8988T (cell line): ENCODE data around the gene HMGN2.

Experiments
- DNase-seq: peaks from one replicate; pipeline ENCODE4 v3.0.0; 2011

HMGN2 gene

DNA sequence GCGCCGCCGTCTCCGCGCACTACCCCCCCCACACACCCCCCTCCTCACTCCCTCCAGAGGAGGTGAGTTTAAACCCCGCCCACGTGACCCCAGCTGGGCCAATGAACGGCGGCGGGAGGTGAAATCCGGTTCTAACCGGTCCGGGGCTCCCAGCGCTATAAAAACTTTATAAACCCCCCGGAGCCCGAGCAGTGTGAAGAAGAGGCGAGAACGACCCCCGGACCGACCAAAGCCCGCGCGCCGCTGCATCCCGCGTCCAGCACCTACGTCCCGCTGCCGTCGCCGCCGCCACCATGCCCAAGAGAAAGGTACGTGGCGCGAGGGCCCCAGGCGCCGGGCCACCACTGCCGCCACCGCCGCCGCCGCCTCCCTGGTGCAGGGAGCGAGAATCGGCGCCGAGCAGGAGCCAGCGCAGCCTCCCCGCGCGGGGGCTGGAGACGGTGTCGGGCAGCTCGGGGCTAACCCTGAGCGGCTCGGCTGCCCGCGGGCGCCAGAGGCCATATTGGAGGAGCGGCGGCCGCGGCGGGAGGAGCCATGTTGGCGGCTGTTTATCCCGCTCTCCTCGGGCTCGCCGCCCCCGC is at the start of gene HMGN2:
HMGN2 (plus strand) TSS at position 121 of the 581 bp plus-strand sequence; CDS start at position 294, 173 bp downstream.
- peak; percentile 71 for DNase-seq

DNA sequence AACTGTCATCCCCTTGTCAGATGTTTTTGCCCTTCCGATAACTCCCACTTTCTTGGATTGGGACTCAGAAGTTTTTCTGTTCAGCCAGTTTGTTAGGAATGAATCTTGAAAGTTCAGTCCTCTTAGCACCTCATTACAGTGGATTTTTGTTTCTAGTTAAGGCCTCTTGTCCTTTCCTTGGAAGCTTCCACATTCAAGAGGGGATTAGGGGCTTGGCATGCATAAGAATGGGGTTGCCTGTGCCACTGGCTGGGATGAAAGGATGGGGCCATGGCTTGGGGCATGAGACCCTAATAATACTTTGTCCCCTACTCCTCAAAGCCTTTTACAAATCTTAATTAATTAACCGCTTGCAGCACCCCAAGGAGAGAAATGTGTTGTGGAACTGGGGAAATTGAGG is 42.5 kb upstream of the HMGN2 start:
- no peak for DNase-seq

DNA sequence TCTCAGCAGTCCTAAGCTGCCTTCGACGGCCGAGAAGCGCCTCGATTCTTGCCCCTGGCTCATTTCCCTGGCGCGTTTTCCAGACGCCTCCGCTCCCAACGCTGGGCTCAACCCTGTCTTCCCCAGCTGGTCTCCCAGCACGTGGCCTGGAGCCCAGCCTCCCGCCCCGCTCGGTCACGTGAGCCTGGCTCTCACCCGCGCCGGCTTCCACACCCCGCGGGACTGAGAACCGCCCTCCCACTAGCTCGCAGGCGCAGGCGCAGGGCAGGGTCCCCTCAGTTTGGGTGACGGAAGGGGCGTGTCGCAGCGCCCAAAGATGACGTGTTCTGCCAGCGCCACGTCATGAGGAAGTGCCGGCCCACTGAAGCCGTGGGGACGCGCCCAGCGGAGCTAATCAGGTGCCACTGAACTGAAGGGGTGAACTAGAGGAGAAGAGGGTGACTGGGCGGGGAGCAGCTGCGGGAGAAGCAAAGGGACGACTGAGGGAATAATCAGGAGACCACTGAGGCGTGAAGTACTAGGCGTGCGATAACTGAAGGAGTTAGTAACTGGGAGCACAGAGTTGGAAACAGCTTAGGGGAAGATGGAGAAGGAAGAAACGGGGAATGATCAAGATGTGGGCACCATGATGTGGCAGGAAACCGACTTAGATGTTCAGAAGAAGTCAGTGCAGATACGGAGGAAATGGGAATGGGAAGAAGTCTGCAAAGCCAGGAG is 40.1 kb upstream of the HMGN2 start, which contains the start of gene DHDDS:
DHDDS (plus strand) TSS at position 343 of the 717 bp plus-strand sequence. CDS start 625 bp downstream, outside the sequence.
- peak; percentile 71 for DNase-seq

DNA sequence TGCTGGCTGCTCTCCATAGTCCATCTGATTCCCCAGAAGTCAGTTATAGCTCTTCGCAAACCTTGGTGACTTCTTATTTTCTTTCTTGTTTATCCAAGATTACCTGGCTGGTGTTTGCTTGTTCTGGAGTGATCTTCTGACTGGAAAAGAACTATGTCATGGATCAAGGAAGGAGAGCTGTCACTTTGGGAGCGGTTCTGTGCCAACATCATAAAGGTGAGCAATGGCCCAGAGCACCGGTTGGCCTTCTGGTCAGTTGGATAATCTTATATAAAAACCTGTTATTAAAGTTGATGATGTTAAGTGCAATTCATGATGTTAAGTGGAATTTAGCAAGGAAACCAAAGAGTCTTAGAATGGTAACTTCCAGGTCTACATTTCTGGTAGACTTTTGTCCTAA is 39.4 kb upstream of the HMGN2 start:
- DNase-seq: no peak

DNA sequence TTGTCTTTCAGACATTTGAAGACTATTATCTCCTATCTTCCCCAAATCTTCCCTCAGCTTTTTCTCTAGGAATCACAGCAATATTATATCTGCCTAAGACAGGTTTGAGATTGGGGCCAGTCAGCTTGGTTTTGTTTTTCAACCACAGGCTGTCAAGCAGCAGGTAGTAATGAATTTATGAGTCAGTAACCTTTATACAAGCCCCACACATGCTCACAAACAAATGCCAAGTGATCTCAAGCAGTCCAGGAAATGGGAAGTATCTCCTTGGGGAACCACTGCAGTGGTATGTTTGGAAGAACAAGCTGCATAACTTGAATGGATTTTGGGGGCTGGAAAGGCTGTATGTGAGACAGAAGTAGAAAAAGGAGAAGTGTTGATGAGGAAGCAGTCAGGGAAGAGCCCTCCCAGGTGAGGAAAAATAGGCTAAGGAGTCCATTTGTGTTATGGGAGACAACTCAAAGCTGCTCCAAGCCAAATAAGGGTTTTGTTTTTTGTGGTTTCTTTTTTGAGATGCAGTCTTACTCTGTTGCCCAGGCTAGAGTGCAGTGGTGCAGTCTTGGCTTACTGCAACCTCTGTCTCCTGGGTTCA is 38.0 kb upstream of the HMGN2 start:
- no peak for DNase-seq

DNA sequence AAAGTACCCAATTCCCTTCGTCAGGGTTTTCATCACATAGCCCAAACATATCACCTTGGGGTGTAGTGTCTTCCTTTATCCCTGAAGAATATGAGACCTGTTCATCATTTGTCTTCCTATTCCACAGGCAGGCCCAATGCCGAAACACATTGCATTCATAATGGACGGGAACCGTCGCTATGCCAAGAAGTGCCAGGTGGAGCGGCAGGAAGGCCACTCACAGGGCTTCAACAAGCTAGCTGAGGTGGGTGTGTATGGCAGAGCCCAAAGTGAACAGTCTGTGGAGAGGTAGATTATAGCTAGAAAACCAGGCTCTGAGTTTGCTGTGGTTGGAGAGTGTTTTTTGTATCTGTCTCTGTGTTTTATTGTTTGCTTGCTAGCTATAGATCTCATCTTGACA is 34.2 kb upstream of the HMGN2 start:
- no peak for DNase-seq

DNA sequence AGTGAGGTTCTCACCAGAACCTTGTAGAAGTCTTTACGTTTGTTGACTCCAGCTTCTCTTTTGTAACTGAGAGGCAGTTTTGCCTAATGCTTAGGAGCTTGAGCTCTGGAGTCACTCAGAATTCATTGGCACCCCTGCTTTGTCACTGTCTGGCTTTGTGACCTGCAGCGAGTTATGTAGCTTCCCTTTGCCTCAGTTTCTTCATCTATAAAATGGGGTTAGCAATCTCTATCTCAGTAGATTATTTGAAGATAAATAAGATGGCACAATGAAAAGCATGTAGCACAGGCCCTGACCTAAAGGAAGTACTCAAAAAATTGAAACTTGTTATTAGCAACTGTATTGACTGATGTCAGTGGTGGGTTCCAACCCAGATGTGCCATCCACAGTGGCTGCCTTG is 32.0 kb upstream of the HMGN2 start:
- no peak for DNase-seq

DNA sequence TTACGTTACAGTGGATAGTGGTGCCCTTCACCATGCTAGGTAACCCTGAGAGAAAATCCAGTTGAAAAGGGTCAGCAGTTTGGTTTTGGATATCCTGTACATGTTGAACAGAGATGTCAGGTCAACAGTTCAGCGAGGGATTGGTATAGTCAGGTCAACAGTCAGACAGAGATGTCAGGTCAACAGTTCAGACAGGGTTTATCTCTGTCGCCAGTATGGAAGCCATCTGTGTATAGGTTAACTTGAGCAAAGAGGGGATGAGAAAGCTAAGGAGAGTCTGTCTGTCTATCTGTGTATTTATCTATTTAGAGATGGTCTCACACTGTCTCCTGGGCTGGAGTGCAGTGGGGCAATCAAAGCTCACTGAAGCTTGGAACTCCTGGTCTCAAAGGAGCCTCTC is 22.4 kb upstream of the HMGN2 start:
- no peak for DNase-seq

DNA sequence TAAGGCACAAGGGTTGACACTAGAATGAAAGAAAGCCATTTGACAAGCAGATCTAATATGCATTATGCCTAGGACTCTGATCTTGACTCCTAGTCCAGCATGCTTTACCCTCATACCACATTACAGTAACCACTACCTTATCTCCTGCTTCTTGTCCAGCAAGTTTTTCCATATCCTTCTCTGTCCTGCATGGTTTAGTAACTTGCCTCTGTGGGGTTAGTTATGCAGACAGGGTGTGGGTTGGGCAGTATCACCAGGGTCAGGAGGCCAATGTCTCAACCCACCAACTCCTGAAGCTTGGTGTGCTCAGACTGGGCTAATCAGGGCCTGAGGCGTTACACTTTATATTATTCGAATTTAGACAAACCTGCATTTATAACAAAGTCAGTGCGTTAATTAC is 21.3 kb upstream of the HMGN2 start:
- no peak for DNase-seq

DNA sequence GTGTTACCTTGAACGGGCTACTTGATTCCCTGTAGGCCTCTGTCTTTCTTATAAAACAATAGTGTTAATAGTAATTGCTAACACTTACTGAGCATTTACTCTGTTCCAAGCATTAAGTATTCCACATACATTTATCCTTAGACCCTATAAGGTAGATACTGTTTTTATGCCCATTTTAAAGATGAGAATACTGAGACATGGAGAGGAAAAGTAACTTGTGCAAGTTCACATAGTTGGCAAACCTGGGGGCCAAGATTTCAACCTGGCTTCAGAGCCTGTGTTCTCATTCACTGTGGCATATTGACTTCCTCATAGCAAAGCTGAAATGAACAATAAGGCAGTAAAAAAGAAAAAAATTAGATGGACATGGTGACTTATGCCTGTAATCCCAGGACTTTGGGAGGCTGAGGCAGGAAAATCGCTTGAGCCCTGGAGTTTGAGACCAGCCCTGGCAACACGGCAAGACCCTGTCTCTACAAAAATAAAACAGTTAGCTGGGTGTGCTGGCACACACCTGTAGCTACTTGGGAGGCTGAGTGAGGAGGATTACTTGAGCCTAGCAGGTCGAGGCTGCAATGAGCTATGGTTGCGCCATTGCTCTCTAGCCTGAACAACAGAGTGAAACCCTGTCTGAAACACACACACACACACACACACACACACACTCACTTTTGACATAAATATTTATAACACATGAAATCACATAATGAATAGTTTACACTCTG is 19.6 kb upstream of the HMGN2 start:
- DNase-seq: no peak

DNA sequence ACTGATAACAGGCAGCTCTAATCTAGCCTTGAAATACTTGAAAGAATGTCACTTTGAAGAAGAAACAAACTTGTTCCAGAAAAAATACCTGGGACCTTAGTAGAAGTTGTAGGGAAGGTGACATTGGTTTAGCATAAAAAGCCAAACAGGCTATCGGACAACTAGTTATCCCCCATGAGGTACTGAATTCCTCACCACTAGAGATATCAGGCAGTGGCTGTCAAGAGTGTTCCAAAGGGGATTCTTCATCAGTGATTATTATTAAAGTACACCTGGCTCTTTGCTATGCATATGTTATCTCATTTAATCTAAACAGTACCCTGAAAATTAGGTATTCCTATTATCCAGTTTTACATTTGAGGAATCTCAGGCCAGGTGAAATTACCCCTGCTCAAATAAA is 13.1 kb upstream of the HMGN2 start:
- no peak for DNase-seq

DNA sequence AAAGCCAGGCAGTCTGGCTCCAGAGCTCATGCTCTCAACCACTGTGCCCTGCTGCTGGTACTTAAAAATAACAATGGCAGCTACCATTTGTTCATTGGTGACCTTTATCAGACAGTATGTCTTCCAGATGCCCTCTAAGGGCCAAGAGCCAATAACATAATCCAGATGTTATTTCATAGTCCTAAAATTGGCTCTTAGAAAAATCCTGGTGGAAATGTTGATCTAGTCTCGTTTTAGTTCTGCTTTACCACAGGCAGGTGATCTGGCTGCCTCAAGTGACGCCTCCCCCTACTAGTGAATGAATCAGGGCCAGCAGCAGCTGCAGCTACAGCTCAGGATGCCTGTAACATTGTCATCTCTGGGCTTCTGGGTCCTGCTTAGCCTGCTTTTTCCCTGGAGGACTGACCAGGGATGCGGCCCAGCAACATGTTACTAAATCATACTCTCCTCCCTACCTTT is 12.6 kb upstream of the HMGN2 start:
- DNase-seq: no peak

DNA sequence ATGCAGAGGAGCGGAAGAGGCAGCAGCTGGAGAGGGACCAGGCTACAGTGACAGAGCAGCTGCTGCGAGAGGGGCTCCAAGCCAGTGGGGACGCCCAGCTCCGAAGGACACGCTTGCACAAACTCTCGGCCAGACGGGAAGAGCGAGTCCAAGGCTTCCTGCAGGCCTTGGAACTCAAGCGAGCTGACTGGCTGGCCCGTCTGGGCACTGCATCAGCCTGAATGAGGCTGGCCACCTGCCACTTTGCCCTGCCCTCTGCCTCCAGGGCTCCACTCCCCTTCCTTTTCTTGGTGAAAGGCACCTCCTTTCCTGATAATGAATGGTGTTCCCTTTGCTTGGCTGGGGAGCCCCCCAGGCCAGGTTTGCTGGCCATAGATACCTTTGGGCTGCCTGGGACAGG is 3.3 kb upstream of the HMGN2 start:
- no peak for DNase-seq

DNA sequence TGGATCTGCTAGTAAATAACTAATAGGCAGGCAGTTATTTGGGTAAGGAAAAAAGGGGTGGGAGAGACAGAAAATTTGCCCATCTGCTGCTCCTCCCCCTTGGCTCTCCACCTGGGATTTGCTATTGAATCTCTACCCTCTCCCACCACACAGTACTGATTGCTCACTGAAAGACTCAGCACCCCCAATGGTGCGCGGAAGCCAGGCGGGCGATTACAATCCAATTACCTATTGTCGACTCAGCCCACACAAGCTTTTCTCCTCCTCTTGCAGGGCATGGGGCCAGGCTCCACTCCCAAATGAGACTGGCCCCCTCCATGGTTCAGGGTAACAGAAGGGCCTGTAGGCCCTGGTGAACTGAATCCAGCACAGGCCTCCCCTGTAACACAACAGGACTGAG is 2.7 kb upstream of the HMGN2 start:
- no peak for DNase-seq

DNA sequence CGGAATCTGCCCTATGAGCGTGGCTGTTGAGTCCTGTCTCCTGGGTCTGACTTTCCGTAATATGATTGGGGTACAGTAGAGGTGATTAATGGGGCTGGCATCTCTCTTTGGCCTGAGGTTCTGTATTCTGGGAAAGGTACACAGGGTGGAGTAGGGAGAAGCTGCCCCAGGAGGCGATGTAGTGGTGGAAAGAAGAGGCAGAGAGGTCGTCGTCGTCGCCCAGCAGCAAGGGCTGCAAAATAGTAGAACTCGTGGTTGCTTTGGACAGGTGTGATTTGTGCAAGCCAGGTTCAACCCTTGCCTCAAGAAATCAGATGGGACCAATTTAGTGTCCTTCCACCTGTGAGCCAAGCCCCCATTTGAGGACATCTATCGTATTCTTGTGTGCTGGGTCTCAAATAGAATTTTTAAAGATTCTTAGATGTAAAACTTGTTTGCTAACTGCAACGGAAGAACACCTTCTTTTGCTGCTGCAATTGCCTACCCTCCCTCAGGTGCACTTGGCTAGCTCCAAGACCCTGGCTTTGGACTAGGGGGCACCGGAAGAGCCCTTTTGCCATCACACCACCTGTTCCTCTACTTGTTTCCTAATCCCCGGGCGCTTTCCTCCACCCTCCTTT is 1.3 kb upstream of the HMGN2 start:
- DNase-seq: no peak

DNA sequence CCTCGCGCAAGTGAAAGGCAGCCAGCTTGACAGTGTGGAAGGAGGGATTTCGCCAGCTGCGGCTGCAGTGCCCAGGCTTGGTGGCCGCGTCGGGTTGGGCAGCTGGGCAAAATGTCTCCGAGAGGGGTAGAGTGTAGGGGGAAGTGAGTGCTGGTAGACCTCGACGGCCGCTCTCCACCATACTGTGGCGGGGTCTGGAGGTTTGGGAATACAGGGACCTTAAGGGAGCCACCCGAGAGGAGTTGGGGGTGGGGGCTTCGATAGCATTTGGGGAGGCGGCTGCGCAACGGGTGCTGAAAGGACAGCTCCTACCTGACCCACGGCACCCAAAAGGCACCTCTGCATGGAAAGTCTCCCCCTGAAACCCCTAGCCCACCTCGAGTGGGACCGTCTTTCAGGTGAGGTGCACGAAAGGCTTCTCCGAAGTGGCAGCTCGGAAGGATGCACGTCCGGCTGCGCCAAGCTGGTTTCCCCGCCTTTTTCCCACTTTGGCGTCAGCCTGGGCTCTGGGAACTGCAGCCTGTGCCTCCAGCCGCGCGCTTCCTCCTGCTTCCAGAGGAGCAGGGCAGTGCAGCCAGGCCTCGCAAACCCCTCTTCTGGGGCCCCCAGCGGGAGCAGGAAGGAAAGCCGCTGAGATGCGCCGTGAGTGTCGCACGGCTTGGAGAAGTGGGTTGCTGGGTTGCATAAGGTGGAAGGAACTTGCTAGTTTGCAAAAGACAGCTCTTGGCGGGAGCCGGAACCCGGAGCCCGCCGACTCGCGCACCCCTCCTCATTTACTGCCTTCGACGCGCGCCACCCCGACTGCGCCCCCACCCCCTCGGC is 531 bp upstream of the HMGN2 start:
- DNase-seq: peak; percentile 14

DNA sequence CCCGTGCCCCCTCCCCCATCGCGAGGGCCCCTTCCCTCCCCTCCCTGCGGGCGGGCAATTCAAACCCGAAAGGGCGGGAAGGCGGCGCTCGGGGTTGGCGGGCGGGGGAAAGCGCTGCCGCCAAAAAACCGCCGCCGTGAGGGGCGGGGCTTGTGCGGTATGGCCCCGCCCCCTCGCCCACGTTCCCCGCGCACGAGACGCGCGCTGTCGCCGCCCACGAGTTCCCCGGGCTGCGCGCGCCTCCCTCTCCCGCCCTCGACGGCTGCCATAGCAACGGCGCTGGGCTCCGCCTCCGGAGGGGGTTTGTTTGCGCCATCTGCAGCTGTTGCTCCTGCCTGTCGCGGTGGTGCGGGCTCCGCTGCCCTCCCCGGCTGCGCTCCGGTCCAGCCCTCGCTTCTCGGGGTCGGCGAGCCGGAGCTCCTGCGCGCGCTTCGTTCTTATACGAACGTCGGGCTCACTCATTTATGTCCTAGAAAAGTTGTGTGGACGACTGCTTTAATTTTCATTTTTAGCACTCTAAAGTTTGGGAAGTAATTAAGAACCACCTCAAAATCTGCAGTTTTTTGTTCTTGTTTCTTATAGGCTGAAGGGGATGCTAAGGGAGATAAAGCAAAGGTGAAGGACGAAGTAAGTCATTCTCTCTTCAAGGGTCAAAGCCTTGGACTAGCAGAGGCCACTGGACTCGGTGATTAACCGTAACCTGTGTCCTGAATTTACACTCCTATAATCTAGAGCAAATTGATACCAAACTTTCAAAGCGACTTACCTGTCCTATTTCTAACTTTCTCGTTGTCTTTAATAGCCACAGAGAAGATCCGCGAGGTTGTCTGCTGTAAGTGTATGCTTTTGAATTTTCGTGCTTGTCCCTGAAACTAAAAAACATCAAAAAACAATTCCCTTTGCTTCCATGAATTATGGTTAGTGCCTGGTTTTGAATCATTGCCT is 933 bp downstream of the HMGN2 start:
- DNase-seq: peak; percentile 62

DNA sequence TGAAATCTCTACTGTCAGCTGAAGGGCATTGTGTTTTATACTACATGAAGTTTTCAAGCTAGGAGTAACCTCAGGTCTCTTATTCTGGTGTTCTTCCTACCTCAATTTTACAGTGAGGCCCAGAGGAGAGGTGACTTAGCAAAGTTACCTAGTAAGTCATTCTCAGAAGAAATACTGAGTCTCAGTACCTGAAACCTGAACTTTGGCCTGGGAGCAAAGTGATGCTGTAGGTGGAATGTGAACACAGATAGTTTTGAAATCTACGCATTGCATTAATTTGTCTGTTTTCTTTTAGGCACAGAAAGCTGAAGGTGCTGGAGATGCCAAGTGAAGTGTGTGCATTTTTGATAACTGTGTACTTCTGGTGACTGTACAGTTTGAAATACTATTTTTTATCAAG is 2.6 kb downstream of the HMGN2 start:
- DNase-seq: no peak

DNA sequence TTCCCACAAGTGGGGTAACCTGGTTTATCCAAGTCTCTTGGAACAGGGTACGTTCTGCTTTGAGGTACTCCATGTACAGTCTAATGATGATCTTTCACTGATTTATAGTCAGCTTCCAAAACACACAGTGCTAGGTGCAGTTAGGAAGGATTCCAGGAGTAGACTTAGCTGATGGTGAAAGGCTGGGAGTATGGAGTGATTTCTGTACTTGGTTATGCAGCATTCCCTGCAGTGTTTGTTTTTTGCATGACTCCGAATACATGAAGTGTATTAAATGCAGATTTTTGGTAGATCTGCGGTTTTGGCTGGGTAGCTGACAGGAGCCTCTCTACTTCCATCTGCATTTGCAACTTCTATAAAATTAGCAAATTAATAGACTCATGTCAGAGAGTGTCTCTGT is 3.7 kb downstream of the HMGN2 start:
- no peak for DNase-seq

DNA sequence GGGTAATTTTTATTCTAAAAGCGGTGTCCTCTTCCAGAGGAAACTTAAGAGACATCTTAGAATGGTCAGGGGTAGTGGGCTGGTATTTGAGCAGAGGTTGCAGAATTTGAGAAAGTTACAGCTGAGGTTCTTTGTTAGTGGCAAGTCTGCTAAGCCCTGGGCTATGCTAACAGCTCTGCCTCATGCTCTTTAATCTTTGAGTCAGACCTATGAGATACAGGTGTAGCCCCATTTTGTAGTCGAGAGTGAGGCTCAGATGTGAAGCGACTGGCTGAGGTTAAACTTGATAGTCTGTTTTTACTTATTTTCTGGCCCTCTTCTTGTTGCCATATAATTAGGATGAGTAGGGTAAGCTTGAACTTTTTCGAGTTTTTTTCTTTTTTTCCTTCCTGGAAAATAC is 4.7 kb downstream of the HMGN2 start:
- no peak for DNase-seq
